GM18505 (cell line): ENCODE data around the gene INTS1.

Experiments
- ATAC-seq: cut with Tn5 transposase; IDR thresholded peaks from one replicate; pipeline ENCODE4 v1.9.1; 2021; ENCODE audit not compliant: unreplicated experiment
- POLR2A ChIP-seq: IDR thresholded peaks from 4 replicates; pipeline ENCODE4 v1.6.1; 2011; ENCODE audit warnings: borderline replicate concordance; ENCODE audit not compliant: insufficient read depth, insufficient read length; ENCODE audit errors: extremely low read depth

The INTS1 gene

DNA sequence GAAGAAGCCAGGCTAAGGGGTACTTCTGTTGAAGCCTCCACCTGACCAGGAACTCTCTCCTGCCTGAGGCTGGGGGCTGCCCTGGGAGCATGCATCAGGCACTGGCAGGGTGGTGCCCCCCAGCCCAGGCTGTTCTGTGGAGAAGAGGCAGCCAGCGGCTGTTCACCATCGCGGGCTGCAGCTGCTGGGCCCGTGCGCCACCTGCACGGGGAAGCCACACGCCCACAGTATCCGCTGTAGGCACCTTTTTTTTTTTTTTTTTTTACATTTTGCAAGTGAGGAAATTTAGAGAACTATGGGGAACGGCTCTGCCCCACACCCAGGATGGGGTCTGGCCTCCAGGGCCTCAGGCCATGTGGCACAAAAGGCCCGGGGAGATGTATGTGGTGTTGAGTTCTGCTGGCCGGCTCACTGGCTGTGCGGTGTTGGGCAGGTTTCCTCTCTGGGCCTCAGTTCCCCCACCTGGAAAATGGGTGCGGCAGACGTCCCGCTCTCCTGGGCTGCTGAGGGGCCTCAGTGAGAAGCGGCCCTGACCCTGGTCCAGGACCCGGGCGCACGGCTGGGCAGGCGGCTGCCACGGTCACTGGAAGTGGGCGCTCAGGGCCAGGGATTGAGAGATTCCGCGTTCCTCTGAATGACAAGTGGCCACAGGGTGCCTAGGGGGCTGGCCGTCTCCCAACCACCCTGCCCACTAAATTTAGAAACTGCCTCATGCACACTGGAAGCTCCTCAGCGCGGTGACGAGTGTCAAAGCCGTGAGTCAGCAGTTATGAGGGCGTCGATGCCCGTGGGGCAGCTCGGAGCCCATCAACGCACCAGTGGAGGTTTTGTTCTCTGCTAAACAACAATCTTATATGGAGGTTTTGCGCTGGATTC is 8.8 kb upstream of the INTS1 start:
- TF ChIP-seq POLR2A, result no peak
- ATAC-seq, result no peak

DNA sequence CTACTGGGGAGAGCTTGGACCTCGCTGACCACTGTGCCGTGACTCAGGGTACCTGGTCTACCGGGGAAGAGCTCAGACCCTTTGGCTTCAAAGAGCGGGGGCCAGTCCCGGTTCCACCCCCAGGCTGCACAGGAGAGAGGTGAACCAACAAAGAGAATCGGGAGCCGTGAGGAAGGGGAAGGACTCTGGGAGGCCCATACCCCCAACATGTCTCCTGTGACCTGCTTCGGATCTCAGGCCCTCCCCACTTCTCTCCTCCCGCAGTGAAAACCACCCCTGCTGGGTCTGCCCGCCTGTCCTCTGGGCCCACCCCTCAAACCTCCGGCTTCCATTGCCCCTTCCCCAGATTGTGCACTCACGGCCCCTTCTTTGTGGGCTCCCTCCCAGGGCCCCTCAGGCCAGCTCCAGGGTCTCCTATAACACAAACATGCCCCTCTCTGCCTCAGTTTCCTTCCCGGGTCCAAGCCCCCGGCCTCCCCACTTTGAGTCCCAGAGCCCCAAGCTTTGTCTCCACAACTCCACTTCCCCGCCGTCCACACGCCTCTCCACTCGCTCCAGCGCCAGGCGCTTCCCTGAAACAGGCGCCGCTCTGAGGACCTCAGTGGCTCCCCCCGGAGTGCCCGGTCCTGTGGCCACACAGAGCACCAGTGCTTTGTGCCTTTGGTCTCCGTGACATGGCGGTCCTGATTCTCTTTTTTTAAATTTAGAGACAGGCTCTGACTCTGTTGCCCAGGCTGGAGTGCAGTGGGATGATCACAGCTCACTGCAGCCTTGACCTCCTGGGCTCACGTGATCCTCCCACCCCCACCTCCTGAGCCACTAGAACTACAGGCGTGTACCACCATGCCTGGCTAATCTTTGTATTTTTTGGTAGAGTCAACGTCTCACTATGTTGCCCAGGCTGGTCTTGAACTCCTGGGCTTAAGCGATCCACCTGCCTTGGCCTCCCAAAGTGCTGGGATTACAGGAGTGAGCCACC is 7.5 kb upstream of the INTS1 start:
- no peak for ATAC-seq
- TF ChIP-seq POLR2A, result no peak

DNA sequence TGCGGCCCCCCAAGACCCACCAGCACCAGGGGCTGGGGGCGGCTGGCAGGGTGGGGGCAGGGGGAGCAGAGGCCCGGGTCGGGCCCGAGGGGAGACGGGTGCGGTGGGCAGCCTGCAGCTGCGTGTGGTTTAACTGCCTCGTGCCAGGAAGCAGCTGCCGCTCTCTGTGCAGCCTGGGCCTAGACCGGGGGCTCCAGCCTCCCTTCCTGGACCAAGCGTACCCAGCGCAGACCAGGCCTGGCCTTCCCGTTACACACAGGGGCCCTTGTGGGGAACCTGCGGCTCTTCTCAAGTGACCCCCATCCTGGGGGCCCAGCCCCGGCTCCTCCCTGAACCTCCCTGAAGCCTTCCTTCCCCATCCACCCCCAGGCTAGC is 6.6 kb upstream of the INTS1 start:
- no peak for TF ChIP-seq POLR2A
- ATAC-seq, result no peak

DNA sequence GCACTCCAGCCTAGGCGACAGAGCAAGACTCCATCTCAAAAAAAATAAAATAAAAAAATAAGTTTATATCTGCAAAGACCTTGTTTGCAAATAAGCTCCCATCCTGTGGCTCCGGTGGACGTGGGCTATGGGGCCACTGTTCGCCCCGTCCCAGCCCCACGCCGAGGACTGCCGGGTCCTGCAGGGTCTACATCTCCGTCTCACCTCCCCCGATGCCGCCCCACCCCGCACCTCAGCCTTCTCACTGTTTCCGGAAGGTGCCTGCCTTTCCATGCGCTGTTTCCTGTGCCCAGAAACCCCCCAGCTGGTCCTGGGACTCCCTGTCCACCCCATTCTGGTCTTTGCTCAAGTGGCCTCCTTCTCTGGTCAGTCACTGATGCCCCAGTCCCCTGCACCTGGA is 5.0 kb upstream of the INTS1 start:
- TF ChIP-seq POLR2A, result no peak

DNA sequence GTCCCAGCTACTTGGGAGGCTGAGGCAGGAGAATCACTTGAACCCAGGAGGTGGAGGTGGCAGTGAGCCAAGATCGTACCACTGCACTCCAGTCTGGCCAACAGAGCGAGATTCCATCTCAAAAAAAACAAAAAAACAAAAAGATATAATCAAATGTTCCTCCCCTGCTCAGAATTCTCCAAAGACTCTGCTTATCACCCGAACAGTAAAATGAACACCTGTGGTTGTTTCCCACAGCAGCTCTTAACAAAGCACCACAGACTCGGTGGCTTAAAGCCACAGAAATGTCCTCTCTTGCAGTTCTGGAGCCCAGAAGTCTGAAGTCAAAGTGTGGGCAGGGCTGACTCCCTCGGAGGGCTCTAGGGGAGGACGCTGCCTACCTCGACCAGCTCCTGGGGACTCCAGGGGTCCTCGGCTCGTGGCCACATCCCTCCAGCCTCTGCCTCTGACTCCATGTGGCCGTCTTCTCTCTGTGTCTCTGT is 4.1 kb upstream of the INTS1 start:
- TF ChIP-seq POLR2A, result no peak
- ATAC-seq, result no peak

More for the DNA sequence above, 5.0 kb upstream of the INTS1 start:
- ATAC-seq, result no peak

DNA sequence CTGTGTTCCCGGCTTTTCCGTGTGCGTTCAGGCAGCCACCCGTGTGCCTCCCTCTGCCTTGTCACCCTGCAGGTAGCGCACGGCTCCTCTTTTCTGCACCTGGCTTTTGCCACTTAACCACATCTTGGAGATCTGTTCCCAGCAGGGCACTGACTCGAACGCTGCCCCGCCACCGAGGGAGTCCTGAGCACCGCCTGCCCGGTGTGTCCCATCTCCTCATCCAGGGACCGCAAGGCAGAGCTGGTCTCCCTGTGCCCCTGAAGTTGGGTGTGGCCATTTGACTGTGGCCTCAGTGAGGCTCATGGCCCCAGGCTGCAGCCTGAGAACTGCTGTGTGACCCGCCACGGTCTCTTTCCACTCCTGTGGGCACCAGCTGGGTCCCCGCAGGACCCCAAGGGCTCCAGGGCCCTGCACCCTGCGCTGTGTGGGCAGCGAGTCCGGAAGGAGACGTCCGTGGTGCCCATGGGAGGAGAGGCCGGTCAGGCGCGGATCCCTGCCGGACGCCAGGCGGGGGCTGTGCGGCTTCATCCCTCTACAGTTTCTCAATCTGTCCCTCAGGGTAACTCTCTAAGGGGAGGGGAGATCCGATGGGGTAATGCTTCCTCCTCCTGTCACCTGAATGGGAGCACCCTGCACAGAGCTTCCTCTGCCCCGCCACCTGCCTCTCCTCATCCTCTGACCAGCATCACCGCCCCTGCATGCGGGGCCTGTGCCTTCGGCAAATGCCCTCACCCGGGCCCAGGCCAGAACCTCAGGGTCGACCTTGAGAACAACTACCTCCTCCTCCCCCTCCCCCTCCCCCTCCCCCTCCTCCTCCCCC is 1.8 kb upstream of the INTS1 start:
- ATAC-seq, result no peak

DNA sequence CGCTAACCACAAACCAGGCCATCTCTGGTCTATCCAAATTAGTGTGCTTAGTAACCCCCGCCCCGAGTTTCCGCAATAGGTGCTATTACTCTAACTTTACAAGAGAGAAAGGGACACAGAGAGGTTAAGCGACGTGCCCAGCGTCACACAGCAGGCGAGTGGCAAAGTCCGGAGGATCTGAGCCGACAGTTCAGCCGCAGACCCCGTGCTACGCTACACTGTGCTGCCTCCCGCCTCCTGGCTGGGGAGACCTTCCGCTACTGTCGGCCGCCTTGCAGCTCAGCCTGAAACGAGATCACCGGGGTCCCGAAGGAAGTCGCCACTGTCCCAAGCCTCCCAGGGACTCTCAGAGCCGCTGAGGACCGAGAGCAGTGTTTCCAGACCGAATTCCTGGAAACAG is 799 bp downstream of the INTS1 start:
- no peak for ATAC-seq
- TF ChIP-seq POLR2A, result no peak

More for the DNA sequence above, 1.8 kb upstream of the INTS1 start:
- TF ChIP-seq POLR2A, result no peak

DNA sequence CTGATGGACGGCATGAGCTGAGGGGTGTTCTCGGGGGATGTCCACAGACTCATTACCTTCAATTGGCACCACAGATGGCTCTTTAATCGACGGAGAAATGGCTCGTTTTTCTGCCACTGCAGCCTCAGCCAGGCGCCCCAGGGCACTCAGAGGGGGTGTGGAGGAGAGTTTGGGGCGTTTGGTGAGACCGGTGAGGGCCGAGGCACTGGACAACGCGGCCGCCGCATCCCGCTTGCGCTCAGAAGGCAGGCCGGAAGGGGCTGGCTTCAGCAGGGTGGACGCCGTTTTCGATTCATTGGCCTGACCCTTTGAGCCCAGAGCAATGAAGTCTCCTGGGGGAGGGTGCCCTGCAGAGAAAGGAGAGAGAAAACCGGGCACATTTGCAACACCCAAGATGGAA is 1.3 kb downstream of the INTS1 start:
- ATAC-seq, result no peak

DNA sequence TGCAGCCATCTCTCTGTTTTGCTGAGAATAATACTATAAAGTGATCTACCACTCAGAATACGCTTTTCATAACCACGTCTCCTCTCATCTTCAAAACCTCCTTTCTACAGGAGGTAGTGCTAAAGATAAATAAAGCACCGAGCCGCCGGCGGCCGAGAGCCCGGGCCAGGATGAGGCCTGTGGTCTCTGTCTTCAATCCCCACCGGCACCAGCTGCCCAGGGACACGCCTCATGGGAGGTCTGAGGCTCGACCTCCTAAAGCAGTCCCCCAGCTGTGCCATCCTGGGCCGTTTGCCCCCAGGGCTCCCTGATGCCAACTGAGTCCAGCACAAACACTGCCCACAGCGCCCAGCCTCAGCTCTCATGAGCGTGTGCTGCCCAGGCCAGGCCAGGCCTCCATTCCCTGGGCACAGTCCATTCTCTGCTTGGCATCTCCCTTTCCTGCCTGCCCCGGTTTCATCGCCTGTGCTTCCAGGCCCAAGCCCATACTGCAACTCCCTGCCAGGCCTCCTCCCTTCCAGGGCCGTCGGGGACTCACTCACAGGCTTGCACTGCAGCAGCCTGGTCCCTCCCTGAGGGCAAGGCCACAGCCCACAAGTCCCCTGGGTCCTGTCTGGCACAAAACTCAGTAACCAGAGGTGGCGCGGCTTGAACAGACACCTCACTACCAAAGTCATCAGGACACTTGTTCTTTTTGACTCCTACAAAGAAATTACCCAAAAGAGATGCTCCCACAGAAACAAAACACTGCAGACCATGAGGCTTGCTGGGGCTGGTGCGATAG is 2.5 kb downstream of the INTS1 start:
- ATAC-seq, result no peak
- no peak for TF ChIP-seq POLR2A

More for the DNA sequence above, 1.3 kb downstream of the INTS1 start:
- TF ChIP-seq POLR2A, result no peak

DNA sequence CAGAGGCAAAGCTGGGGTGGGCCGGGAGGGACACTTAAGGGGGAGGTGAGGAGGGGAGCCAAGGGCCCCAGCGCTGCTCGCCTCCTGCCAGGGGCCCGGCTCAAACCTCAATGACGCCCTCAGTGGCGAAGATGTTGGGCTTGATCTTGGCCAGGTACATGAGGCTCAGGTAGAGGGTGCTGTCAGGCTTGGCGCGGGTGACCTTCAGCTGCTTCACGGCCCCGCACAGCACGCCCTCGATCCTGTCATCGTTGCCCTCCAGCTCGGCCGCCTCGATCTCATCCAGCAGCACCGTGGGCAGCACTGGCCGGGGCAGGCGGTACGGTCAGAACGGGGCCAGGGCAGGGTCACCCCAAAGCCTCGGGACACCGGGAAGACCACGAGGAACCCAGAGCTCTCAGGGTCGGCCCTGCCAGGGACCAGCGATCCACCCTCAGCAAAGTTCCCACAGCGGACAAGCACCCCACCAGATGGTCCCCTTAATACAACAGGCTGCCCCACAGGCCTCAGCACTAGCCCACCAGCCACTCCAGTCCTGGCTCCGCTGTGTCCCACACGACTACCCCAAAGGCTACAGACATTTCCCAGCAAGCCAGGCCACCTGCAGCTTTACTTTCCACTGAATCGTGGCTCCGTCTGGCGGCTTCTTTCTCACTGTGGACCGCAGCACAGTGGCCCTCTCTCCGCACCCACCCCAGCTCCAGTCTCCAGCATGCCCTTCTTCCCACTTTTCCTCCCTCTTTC is 4.0 kb downstream of the INTS1 start:
- no peak for TF ChIP-seq POLR2A
- no peak for ATAC-seq

DNA sequence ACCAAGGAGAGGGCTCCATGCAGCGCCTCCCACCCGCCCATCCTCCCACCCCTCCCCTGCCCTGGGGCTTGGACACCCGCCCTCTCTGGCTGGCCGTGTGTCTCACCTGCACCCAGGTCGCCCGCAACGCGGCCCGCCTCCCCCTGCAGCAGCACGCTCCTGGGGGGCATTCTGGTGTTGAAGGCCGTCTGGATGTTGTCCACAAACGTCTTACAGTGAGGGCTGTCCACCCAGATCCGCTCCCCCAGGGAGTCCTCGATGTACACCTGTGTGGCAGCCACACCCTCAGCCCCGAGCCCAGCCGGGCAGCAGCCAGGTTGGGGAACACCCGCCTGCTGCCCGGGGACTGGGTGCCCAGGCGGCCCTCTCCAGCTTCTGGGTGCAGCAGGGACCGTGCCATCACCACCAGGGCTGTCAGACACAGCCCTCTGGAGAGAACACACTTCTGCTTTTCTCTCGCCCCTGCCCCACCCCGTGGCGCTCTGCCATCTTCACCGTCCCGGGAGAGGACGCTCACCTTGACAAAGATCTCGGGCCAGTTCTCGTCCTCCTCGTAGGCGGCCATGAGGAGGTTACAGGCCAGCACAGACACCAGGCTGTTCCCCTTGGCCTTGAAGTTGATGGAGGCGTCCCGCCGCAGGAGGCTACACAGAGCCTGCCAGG is 4.7 kb downstream of the INTS1 start:
- no peak for ATAC-seq
- TF ChIP-seq POLR2A, result no peak
